GM18519 (cell line): ENCODE results near the gene SEPTIN5.

Source experiments
- ATAC-seq: cut with Tn5 transposase; IDR thresholded peaks from one replicate; pipeline ENCODE4 v1.9.1; 2021; ENCODE audit warnings: mild to moderate bottlenecking, moderate library complexity; ENCODE audit not compliant: unreplicated experiment, low FRiP score

SEPTIN5 gene

GRCh38 chr22:19704355-19705015 is 9.8 kb upstream of the SEPTIN5 start:
- ATAC-seq: no peak

DNA sequence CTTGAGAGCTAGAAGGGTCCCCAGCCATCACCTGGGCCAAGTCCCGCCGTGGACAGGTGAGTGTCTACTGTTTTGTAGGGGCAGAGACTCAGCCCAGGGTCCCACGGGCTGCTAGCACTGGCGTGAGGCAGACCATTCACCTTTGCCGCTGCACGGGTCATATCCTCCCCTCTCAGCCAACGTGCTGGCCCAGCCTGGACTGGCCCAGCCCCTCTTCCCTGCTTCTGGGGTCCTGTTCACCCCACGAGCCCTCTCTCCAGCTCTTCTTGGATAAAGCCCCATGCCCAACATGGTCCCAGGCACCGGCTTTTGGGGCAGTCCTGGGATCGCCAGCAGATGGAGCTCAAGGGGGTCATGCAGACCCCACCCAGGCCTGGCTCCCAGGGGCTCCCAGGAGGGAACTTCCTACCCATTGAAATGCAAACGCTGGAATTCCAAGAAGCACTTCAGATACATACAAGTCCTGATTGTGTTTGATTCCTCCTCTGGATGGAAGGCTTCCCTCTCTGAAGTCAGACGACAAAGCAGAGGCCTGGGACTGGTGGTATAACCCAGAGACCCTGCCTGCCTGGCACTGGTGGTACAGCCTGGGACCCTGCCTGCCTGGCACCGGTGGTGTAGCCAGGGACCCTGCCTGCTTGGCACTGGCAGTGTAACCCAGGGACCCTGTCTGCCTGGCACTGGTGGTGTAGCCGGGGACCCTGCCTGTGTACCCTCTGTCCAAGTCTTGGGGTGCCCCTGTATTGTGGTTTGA is 8.9 kb upstream of the SEPTIN5 start:
- no peak for ATAC-seq

GRCh38 chr22:19706661-19707151 is 7.6 kb upstream of the SEPTIN5 start:
- ATAC-seq: no peak

- no peak for ATAC-seq
Observed at GRCh38 chr22:19707347-19708290, 6.7 kb upstream of the SEPTIN5 start.

DNA sequence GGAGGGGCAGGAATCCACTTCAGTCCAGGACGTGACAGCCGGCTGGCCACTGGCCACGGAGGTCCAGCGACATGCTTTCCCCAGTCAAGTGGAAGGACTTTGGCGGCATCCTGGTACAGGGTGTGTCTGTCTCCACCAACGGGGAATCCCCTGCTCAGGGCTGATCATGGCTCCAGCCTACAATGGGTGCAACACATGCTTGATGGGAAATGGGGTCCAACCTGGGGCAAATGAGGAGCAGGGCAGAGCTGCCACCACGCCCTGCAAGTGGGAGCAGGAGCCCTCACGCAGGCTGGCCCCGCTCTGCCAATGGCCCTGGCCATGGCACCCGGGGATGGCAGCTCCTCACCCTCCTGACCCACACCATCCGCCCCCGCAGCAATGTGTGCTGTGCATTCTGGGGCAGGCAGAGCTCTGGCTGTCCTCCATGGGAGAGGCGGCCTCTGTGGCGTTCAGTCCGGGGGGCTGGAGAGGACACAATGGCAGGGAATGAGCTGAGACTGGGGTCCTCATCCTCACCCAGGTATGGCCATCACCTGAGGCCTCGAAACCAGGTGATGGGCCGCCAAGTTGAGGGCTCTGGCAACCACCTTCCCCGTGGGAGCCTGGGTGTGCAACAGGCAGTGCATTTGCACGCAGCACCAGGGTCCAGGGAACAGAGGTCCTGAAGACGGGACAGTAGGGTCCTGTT is 5.8 kb upstream of the SEPTIN5 start:
- no peak for ATAC-seq

- no peak for ATAC-seq
Observed at GRCh38 chr22:19709063-19709769, 5.1 kb upstream of the SEPTIN5 start.

DNA sequence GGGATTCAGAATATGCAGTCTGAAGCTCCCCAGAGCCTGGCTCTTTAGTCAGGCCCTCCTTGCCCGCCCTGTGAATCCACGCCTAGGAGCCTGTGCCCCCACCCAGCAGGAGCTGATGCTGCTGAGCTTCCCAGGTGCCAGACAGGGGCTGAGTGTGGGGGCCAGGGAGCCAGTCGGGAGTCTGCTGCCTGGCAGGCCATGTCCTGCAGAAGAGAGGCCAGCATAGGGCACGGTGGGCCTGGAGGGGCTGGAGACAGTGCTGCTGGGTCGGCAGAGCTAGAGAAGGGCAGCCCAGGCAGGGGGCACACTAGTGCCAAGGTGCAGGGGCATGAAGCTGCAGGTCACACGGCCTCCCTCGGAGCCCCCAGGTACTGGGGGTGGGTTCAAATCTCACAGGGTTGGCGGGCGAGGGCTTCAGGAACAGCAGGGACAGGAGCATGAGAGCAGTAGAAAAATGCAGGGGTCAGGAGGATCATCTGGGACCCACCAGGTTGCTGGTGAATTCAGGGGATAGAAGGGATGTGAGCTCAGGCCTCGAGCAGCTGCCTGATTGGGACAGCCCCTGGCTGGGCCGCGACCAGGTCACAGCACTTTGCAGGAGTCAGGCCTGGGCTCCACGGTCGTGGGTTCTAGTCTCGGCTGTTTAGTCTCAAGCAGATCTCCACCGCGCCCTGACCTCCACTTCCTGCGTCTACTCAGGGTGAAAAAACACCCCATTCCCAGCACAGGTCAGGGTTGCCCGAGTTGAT is 4.1 kb upstream of the SEPTIN5 start:
- ATAC-seq: no peak

DNA sequence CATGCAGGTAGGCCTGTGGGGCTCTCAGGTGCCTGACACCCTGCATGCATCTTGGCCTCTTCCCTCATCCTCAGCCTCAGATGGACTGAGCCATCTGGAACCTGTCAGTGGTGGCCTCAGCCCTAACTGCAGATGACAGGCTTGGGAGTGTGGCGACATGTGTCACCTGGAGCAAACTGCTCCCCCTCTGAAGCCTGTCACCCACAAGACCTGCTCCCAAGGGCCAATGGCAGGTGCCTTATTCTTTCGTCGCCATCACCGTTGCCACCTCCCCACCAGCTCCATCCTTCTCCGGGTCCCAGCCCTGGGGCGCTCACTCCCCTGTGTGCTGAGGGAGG is 3.6 kb upstream of the SEPTIN5 start:
- no peak for ATAC-seq

DNA sequence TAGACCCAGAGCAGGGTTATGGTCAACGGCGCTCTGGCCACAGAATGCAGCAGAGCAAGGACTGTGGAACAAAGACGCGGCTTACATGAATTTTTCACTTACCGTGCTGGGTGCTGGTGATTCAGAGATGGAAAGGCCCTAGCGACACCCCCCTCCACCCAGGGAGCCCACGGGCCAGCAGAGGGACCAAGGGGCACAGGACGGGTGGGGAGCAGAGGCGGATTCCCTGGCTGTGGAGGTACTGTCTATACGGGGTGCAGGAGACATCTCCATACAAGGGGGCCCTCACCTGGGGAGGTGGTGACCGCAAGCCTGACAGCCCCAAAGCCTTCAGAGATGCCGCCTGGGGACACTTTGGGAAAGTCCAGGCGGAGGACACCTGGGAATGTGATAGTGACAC is 1.1 kb upstream of the SEPTIN5 start:
- ATAC-seq: no peak

- ATAC-seq: no peak
Observed at GRCh38 chr22:19713650-19714311, 522 bp upstream of the SEPTIN5 start.

DNA sequence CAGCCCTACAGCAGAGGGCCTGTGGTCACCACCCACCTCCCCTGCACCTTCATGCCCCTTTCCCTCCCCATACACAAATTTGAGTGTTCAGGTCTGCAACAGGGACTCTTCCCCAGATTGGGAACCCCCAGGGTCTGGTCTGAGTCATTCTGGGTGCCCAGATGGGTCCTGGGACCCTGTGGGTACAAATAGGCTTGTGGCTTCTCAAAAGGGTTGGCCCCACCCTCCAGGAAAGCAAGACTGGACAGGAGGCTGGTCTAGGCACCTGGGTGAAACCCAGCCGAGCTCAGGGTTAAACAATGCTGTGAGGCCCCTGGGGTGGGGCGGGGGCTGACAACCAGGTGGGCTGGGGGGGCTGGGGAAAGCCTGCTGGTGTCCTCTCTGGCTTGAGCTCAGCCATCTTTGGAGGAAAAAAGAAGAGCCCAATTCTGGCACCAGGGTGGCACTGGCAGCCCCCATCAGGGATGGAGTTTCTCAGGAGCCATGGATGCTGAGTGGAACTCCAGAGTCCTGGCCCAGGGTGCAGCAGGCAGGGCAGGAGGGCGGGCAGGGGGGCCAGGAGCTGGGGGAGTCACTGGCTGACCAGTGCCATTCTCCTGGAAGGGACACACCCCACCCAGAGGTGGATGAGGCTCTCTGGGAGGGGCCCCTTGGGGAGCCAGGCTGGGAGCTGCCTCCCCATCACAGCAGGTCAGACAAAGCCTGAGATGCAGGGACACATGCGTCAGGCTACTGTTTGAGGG is 1.1 kb downstream of the SEPTIN5 start:
- no peak for ATAC-seq

- ATAC-seq: no peak
Observed at GRCh38 chr22:19716041-19716828, 1.9 kb downstream of the SEPTIN5 start.

DNA sequence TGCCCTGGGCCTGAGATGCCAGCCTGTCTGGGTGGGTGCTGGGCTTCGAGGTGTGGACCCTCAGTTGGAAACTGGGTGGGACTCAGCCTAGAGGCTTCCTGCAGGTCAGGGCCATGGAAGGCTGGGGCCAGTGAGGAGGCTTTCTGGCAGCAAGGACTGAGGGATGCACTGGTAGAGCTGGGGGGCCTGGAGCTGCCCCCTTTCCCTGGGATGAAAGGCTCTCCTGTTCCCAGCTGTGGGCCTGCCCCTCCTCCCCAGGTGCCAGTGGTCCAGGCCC is 2.5 kb downstream of the SEPTIN5 start:
- no peak for ATAC-seq

DNA sequence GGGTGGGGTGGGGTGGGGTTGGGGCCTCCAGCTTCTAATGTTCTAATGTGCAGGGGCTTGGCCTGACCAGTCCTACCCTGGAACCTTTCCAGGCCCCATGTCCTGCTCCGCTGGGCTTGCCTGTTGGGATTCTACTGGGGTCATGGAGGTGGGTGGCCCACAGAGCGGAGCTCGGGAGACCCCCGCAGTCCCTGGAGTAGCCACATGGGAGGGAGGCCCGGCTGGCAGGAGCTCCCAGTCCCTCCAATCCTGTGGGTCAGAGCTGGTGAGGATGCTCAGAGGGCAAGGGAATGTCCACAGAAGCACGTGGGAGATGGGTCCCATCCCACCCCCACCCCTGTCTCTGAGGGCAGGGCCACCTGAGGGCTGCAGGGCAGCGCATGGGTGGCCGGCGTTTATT is 2.9 kb downstream of the SEPTIN5 start:
- no peak for ATAC-seq

GRCh38 chr22:19717691-19718455 is 3.6 kb downstream of the SEPTIN5 start:
- no peak for ATAC-seq

GRCh38 chr22:19718456-19719049 is 4.2 kb downstream of the SEPTIN5 start:
- no peak for ATAC-seq
